ENCODE measurements around the gene SIX2. TPM values are rescaled to one million over a fixed set of nuclear protein-coding genes. Genes with fewer than 3 reads are reported as not detected.

The SIX2 gene
- total RNA-seq, 6 donors from 2014 or later: 0.61 to 1.3 (median 1.2) TPM; not detected in 3

DNA sequence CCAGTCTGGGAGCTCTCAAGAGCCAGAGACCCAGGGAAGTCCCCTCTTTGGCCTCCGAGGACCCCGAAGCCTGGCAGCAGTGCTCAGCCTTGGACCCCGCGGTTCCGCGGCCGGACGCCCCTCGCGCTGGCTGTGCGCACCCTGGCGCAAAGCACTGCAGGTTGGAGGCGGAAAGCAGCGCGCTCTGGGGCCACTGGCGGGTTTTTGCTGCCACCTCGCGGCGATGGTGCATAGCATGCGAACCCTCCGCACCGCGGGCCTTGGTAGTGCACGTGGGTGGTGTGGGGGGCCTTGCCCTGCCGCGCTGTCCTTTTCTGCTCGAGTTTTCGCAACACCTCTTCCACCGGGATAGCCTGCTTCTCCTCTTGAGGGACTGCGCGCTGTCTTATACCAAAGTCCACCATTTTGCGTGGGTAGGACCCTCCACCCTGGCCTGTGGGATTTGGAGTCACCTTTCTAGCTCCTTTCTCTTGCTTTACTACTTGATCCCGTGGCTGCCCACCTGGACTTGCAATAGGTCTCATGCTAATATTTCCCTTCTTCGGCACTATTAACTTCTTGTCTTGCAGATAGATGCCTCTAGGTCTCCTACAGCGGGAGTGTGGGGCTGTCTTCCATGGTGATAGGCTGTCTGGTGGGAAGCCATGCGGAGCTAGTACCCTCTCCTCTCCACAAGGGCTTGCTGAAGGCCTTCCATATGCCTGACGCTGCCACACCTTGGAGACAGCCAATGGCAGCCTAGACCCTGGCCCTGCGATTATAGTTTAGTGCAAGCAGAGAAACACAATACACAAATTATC lies 53.5 kb downstream of the SIX2 start:
- Histone ChIP-seq H3K36me3 (no peaks in the 10 kb centered on the region), H3K27me3 (peaks cover 3 to 38% (median 16%) of the 10 kb centered on the region in 4 donors), H3K27ac (no peak overlapping the region), H3K9me3 (no peaks in the 10 kb centered on the region), H3K4me1 (peaks cover 24 to 40% (median 27%) of the 10 kb centered on the region in 4 donors), H3K4me3 (peak overlapping the region in 2 of 4 donors; percentile 17 to 22)
- 14 to 16% methylated on average over 18 to 26 of the region's 38 CpGs for WGBS, 2 donors
- TF ChIP-seq, protein P1, sequence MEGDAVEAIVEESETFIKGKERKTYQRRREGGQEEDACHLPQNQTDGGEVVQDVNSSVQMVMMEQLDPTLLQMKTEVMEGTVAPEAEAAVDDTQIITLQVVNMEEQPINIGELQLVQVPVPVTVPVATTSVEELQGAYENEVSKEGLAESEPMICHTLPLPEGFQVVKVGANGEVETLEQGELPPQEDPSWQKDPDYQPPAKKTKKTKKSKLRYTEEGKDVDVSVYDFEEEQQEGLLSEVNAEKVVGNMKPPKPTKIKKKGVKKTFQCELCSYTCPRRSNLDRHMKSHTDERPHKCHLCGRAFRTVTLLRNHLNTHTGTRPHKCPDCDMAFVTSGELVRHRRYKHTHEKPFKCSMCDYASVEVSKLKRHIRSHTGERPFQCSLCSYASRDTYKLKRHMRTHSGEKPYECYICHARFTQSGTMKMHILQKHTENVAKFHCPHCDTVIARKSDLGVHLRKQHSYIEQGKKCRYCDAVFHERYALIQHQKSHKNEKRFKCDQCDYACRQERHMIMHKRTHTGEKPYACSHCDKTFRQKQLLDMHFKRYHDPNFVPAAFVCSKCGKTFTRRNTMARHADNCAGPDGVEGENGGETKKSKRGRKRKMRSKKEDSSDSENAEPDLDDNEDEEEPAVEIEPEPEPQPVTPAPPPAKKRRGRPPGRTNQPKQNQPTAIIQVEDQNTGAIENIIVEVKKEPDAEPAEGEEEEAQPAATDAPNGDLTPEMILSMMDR (IDR thresholded peaks at IDR 0.05): peak; percentile 72 to 91 (median 88)
- no peak for TF ChIP-seq POLR2A (IDR thresholded peaks at IDR 0.05)
- TF ChIP-seq POLR2AphosphoS5 (IDR thresholded peaks at IDR 0.05): no peak
- peak; percentile 53 to 93 for DNase-seq
- peak; percentile 84 for ATAC-seq (ENCODE audit: low FRiP score in 2 of 2)

Other genes starting within 250 kb of the SIX2 start
- gene SIX3, start 67.8 kb downstream of the SIX2 start, total RNA-seq: not detected